Heart left ventricle (tissue), 16 donors: ENCODE results near the gene DRD2. TPM values are rescaled to one million over a fixed set of nuclear protein-coding genes. Genes with fewer than 3 reads are reported as not detected.

ENCODE experiments used
- ATAC-seq, 4 donors: fragments of 200-7000 bp; cut with Tn5 transposase; one replicate each; pipeline ENCODE4 v1.9.1; 2020 to 2022; ENCODE audit warnings: moderate library complexity in 4 of 4, mild to moderate bottlenecking in 3 of 4, moderate number of reproducible peaks in 1 of 4
- DNase-seq, 5 donors: peaks; one replicate each; pipeline ENCODE4 v3.0.0-alpha.2; 2020
- H3K27ac ChIP-seq, 12 donors: fragments of 200-600 bp; sonication (generic) in 4 of 12; one replicate each; pipeline versions ENCODE4 v1.5.0 to v1.8.0; 2016 to 2022; ENCODE audit warnings: mild to moderate bottlenecking in 2 of 12
- H3K27me3 ChIP-seq, 9 donors: fragments of 200-600 bp; sonication (generic) in 2 of 9; one replicate each; pipeline versions ENCODE4 v1.5.1 to v1.8.0; 2016 to 2022; ENCODE audit warnings: mild to moderate bottlenecking in 3 of 9
- H3K36me3 ChIP-seq, 9 donors: fragments of 200-600 bp; sonication (generic) in 2 of 9; one replicate each; pipeline versions ENCODE4 v1.5.0 to v1.8.0; 2018 to 2022; ENCODE audit warnings: mild to moderate bottlenecking in 2 of 9
- H3K4me1 ChIP-seq, 12 donors: fragments of 200-600 bp; sonication (generic) in 4 of 12; one replicate each; pipeline versions ENCODE4 v1.5.0 to v1.8.0; 2016 to 2022; ENCODE audit warnings: mild to moderate bottlenecking in 3 of 12
- H3K4me3 ChIP-seq, 12 donors: fragments of 200-600 bp; sonication (generic) in 4 of 12; one replicate each; pipeline versions ENCODE4 v1.5.0 to v1.8.0; 2017 to 2022; ENCODE audit warnings: mild to moderate bottlenecking in 9 of 12, moderate library complexity in 4 of 12
- H3K9me3 ChIP-seq, 12 donors: fragments of 200-600 bp; sonication (generic) in 4 of 12; one replicate each; pipeline versions ENCODE4 v1.5.0 to v1.8.0; 2016 to 2022; ENCODE audit warnings: mild to moderate bottlenecking in 1 of 12
- CTCF ChIP-seq, 12 donors: fragments of 200-600 bp; sonication (generic) in 4 of 12; IDR thresholded peaks; one replicate each; pipeline versions ENCODE4 v1.5.0 to v1.8.0; 2018 to 2022; ENCODE audit warnings: antibody characterized with exemption in 12 of 12, mild to moderate bottlenecking in 5 of 12
- POLR2A ChIP-seq, 2 donors: fragments of 450-650 bp; IDR thresholded peaks; one replicate each; pipeline ENCODE4 v1.6.1; 2017; ENCODE audit warnings: antibody characterized with exemption in 2 of 2, mild to moderate bottlenecking in 2 of 2, moderate library complexity in 2 of 2
- WGBS, 4 donors: extraction: QIAGEN DNeasy Blood & Tissue Kit in 2 of 4; methylation state at CpG; one replicate each; pipeline versions ENCODE4 v1.1.5 to v1.1.7; 2013 to 2018; 5-methylcytosine and 5-hydroxymethylcytosine counted together
- intact Hi-C, 10 donors: fragments of 100-400 bp; cut with DNase I; formaldehyde crosslinking; loops; one replicate each; pipeline versions ENCODE4 v1.11.1 to v1.14.2; 2022
- polyA plus RNA-seq, 2 donors: library from polyadenylated mRNA; stranded (reverse); fragments of 200-250 nt; gene quantifications; one replicate each; pipeline ENCODE4 v1.2.3, GENCODE V29; 2013
- total RNA-seq, 9 donors: library from RNA; depleted of rRNA in 2 of 9; stranded (reverse); fragments of >200 nt in 2 of 9; fragmentation: NEBNext Ultra II Directional in 3 of 9; extraction: Animal tissue kit (Norgen Biotek cat#: 25700) in 3 of 9; gene quantifications; one replicate each; pipeline versions ENCODE4 v1.1.0 to v1.2.4, GENCODE V29; 2016 to 2023
- donor health status: ischemic (EF 13 %, LVEDD 7.1; RV severe dilation, severe dysfunction).
- donor health status: healthy with polysubstance abuse.
- donor health status: DM: no; HTN: yes; CAD: no.
- donor health status: DM: no; HTN: no; CAD: no.
- donor health status: ischemic (EF 25% LVEDD 6.9; RV normal size, moderate dysfunction).
- donor health status: ischemic (EF 25% LVEDD 5.7; RV mildly dilated, moderate dysfunction).
- donor health status: healthy.
- donor health status: DM: yes; HTN: yes; CAD: no.
- donor health status: ischemic (EF 35%, LVEDD 5.7; RV mildly dilated, moderate dysfunction).
- donor health status: nonischemic (EF 11% LVEDD 7.7; RV severe dilation, severe dysfunction).
- donor health status: DM: yes; HTN: yes; CAD: no.
- donor health status: PGD.
- donor health status: ischemic (EF 29% LVEDD 5.4; RV normal size, mild dysfunction).
- donor health status: nonischemic (EF 23%, LVEDD 6.1; RV moderate dilation, normal function).

The DRD2 gene
- total and polyA plus RNA-seq, 11 donors: 0.12 to 0.14 TPM; not detected in 9

- Histone ChIP-seq H3K36me3 (no peaks in the 10 kb centered on the region), H3K4me3 (no peak overlapping the region), H3K4me1 (no peaks in the 10 kb centered on the region), H3K27ac (no peak overlapping the region), H3K9me3 (no peaks in the 10 kb centered on the region), H3K27me3 (peaks cover 0 to 9% (median 0%) of the 10 kb centered on the region in 9 donors)
- 74 to 86% (median 80%) methylated on average over 6 of the region's 6 CpGs for WGBS, 4 donors
- intact Hi-C loops: no loop called here
- ATAC-seq (no peak), DNase-seq (no peak)
- no peak for TF ChIP-seq CTCF (IDR thresholded peaks at IDR 0.05)
- TF ChIP-seq POLR2A (IDR thresholded peaks at IDR 0.05): no peak
Measured at GRCh38 chr11:113494021-113494420, 18.8 kb upstream of the DRD2 start.

- Histone ChIP-seq H3K9me3 (no peaks in the 10 kb centered on the region), H3K36me3 (no peaks in the 10 kb centered on the region), H3K27ac (no peak overlapping the region), H3K27me3 (peaks cover 0 to 9% (median 0%) of the 10 kb centered on the region in 9 donors), H3K4me3 (no peak overlapping the region), H3K4me1 (no peaks in the 10 kb centered on the region)
- 85 to 90% (median 89%) methylated on average over 2 of the region's 2 CpGs for WGBS, 4 donors
- ATAC-seq: no peak
- TF ChIP-seq CTCF (IDR thresholded peaks at IDR 0.05) (no peak), POLR2A (IDR thresholded peaks at IDR 0.05) (no peak)
- intact Hi-C loops: no loop called here
- DNase-seq: no peak
Measured at GRCh38 chr11:113493206-113493605, 18.0 kb upstream of the DRD2 start.

GRCh38 chr11:113488931-113489351 lies 13.7 kb upstream of the DRD2 start:
- no peak overlapping the region for H3K27ac ChIP-seq
- H3K27me3 ChIP-seq: peaks cover 0 to 5% (median 0%) of the 10 kb centered on the region in 9 donors
- no peaks in the 10 kb centered on the region for H3K9me3 ChIP-seq
- intact Hi-C loops: no loop called here
- no peak for ATAC-seq
- no peak for DNase-seq
- TF ChIP-seq POLR2A (IDR thresholded peaks at IDR 0.05) (no peak), CTCF (IDR thresholded peaks at IDR 0.05) (no peak)
- H3K4me1 ChIP-seq: no peaks in the 10 kb centered on the region
- H3K36me3 ChIP-seq: no peaks in the 10 kb centered on the region
- H3K4me3 ChIP-seq: no peak overlapping the region

GRCh38 chr11:113487622-113488021 lies 12.4 kb upstream of the DRD2 start:
- peaks cover 0 to 5% (median 0%) of the 10 kb centered on the region in 9 donors for H3K27me3 ChIP-seq
- no peaks in the 10 kb centered on the region for H3K4me1 ChIP-seq
- intact Hi-C loops: no loop called here
- TF ChIP-seq POLR2A (IDR thresholded peaks at IDR 0.05): no peak
- no peak for TF ChIP-seq CTCF (IDR thresholded peaks at IDR 0.05)
- no peak overlapping the region for H3K4me3 ChIP-seq
- H3K9me3 ChIP-seq: no peaks in the 10 kb centered on the region
- no peak for DNase-seq
- no peak for ATAC-seq
- 68 to 81% (median 79%) methylated on average over 4 of the region's 4 CpGs for WGBS, 4 donors
- no peak overlapping the region for H3K27ac ChIP-seq
- no peaks in the 10 kb centered on the region for H3K36me3 ChIP-seq
